GM12872 (cell line): ENCODE data around the gene UBR2.

Experiments
- TF ChIP-seq, protein P1 (sequence below): IDR thresholded peaks from 3 replicates; pipeline ENCODE4 v1.5.1; 2011; ENCODE audit warnings: low read depth, mild to moderate bottlenecking, low read length, moderate library complexity; ENCODE audit not compliant: insufficient read depth

Gene UBR2

DNA sequence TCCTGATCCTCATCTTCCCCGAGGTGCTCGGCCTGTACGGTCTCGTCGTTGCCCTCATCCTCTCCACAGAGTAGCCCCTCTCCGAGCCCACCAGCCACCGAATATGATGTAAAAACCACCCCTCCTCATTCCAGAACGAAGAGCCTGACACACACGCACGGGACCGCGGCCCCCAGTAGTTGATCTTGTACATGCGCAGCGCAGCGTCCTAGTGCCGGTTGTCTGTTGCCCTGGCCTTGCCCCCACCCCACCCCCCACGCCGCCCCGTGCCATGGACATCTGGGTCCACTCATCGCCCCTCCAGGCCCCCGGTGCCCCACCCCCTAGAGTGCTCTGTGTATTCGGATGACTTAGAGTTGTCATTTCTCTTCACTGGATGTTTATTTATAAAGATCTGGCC lies 163.8 kb downstream of the UBR2 start:
- TF ChIP-seq, protein P1, sequence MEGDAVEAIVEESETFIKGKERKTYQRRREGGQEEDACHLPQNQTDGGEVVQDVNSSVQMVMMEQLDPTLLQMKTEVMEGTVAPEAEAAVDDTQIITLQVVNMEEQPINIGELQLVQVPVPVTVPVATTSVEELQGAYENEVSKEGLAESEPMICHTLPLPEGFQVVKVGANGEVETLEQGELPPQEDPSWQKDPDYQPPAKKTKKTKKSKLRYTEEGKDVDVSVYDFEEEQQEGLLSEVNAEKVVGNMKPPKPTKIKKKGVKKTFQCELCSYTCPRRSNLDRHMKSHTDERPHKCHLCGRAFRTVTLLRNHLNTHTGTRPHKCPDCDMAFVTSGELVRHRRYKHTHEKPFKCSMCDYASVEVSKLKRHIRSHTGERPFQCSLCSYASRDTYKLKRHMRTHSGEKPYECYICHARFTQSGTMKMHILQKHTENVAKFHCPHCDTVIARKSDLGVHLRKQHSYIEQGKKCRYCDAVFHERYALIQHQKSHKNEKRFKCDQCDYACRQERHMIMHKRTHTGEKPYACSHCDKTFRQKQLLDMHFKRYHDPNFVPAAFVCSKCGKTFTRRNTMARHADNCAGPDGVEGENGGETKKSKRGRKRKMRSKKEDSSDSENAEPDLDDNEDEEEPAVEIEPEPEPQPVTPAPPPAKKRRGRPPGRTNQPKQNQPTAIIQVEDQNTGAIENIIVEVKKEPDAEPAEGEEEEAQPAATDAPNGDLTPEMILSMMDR: no peak

DNA sequence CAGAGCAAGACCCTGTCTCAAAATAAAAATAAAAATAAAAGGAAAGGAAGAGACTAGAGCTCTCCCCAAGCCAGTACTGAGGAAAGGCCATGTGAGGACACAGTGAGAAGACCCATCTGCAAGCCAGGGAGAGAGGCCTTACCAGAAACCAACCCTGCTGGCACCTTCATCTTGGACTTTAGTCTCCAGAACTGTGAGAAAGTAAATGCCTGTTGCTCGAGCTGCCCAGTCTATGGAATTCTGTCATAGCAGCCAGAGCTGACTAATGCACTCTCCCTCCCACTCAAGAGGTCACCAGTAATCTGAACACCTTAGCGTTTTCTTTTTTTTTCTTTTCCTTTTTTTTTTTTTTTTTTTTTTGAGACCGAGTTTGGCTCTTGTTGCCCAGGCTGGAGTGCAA lies 165.9 kb downstream of the UBR2 start:
- TF ChIP-seq, protein P1: no peak

DNA sequence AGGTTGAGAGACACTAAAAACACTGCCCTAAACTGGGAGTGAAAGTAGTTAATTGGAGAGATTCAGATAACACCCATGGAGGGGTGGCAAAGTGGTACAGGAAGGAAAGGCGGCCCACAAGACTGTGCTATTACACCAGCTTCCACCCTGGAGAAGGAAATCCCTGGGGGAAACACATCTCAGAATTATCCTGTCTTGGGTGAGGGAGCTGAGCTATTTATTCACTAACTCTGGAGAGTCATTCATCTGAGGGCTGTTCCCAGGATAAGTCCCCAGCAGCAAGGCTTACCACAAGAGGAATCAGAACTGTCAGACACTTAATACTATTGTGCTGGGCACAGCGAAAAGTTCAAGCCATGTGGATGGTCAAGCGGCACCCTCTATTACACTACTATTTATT lies 172.1 kb downstream of the UBR2 start:
- TF ChIP-seq, protein P1: no peak

DNA sequence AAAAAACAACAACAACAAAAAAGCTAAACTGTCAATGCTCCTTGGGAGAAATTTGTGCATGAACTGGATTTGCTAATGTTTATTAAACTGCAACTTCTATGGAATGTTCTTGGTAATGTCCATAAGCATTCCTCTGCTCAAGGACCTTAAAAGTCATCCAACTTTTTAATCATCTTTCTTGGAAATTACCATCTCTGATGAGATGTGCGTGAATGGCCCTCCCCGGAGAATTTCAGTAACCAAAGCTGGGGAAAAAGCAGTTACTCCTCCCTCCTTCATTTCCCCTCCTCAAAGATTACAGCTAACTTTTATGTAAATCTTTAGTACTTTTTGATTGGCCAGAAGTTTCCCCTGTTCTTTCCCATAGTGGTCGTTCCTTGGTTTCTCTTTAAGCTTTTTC lies 176.9 kb downstream of the UBR2 start:
- TF ChIP-seq, protein P1: no peak

DNA sequence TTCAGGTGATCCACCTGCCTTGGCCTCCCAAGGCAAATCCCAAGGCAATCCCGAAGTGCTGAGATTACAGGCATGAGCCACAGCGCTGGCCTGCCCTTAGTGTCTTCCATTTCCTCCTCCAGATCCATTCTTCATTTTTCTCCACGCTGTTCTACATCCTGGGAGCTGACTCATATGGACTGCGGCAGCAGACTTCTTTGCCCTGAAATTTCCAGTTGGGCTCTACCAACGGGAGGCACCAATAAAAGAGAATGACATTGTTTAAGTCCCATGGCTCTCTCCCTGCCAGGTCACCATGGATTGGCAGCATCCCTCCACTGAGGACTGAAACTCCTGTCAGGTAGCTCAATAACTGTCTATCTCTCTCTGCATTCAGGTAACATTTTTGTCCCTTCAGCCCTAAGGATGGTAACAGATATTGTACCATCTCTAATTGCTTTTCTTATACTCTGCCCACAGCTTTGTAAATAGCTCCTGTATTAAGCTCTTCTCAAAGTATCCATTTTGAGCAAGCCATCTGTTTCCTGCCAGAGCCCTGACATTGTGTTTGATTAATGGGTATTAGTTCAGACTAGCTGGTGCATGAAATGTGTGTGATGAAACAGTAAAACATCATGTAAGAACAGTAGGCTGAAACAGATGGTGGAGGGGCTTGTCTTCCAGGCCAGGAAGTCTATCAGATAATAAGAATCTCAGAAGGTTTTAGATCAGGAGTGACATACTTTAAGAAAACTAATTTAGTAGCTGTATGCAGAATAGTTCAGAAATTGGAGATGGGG lies 178.5 kb downstream of the UBR2 start:
- TF ChIP-seq, protein P1: no peak
